Natural killer cell (primary cell): Measurements from ENCODE around the gene RRAD. TPM values are rescaled to one million over a fixed set of nuclear protein-coding genes. Genes with fewer than 3 reads are reported as not detected.
"Not testable (repeated sequence)": the region's sequence is repeated elsewhere in the genome, so short reads cannot be mapped to it uniquely, and the experiment has no call there.

ENCODE experiments used
- ATAC-seq, 3 donors: fragments of 150-1000 bp in 2 of 3; fragments of 200-7000 bp in 1 of 3; cut with Tn5 transposase; 1 replicate in 1 of 3; 2 replicates in 2 of 3; pipeline ENCODE4 v1.10.0; 2021; ENCODE audit warnings: mild to moderate bottlenecking in 2 of 3, moderate library complexity in 2 of 3
- DNase-seq, 2 donors: peaks; one replicate each; pipeline versions ENCODE4 v3.0.0 to v3.0.0-alpha.2; 2013 to 2021; ENCODE audit warnings: mixed read lengths in 1 of 2
- H3K27ac ChIP-seq: one replicate; pipeline ENCODE4 v1.5.1; 2013; ENCODE audit warnings: mild to moderate bottlenecking, low read length
- H3K27me3 ChIP-seq: one replicate; pipeline ENCODE4 v1.6.1; 2013; ENCODE audit warnings: low read length; ENCODE audit not compliant: control insufficient read depth, insufficient read depth
- H3K36me3 ChIP-seq: one replicate; pipeline ENCODE4 v1.6.1; 2013; ENCODE audit warnings: low read length; ENCODE audit not compliant: control insufficient read depth, insufficient read depth
- H3K4me1 ChIP-seq: one replicate; pipeline ENCODE4 v1.6.1; 2013; ENCODE audit warnings: low read length; ENCODE audit not compliant: control insufficient read depth, insufficient read depth
- H3K4me3 ChIP-seq: one replicate; pipeline ENCODE4 v1.5.1; 2013; ENCODE audit warnings: low read length
- H3K9me3 ChIP-seq: one replicate; pipeline ENCODE4 v1.6.1; 2013; ENCODE audit warnings: low read length; ENCODE audit not compliant: control insufficient read depth, insufficient read depth
- H3K27ac Mint-ChIP-seq, 2 donors: one replicate each; pipeline ENCODE4 v1.8.0; 2022; ENCODE audit warnings: mild to moderate bottlenecking in 2 of 2, mixed read lengths in 2 of 2, moderate library complexity in 1 of 2
- H3K27me3 Mint-ChIP-seq, 2 donors: one replicate each; pipeline ENCODE4 v1.8.0; 2022; ENCODE audit warnings: low read depth in 2 of 2, mixed read lengths in 2 of 2
- H3K36me3 Mint-ChIP-seq: one replicate; pipeline ENCODE4 v1.8.0; 2022; ENCODE audit warnings: mixed read lengths
- H3K4me1 Mint-ChIP-seq, 2 donors: one replicate each; pipeline ENCODE4 v1.8.0; 2022; ENCODE audit warnings: mixed read lengths in 2 of 2
- H3K4me3 Mint-ChIP-seq: one replicate; pipeline ENCODE4 v1.8.0; 2022; ENCODE audit warnings: mild to moderate bottlenecking, moderate library complexity, mixed read lengths
- H3K9me3 Mint-ChIP-seq, 2 donors: one replicate each; pipeline ENCODE4 v1.8.0; 2022; ENCODE audit warnings: mixed read lengths in 2 of 2
- CTCF ChIP-seq: fragments of 200-600 bp; IDR thresholded peaks from one replicate; pipeline ENCODE4 v1.8.0; 2022; ENCODE audit warnings: antibody characterized with exemption
- WGBS: methylation state at CpG from one replicate; pipeline ENCODE4 v1.1.7; 2013; ENCODE audit warnings: missing lambda C conversion rate; ENCODE audit not compliant: insufficient coverage; 5-methylcytosine and 5-hydroxymethylcytosine counted together
- intact Hi-C: fragments of 100-400 bp; cut with micrococcal nuclease; formaldehyde crosslinking; loops from one replicate; pipeline ENCODE4 v1.14.2; 2022
- total RNA-seq, 4 donors: library from RNA; stranded (reverse); fragments of 120-200 nt in 1 of 4; gene quantifications; one replicate each; pipeline versions ENCODE4 v1.2.3 to v1.2.4, GENCODE V29; 2013 to 2022

RRAD gene
- total RNA-seq, 3 donors from 2014 or later (not counting 1 experiment from before 2014, with no cell fraction given) = 1.8 to 4.5 (median 2.8) TPM

- Mint-ChIP-seq H3K4me1 (peaks cover under 1 to 23% of the 10 kb centered on the region in 2 donors), H3K9me3 (no peaks in the 10 kb centered on the region), H3K27ac (no peak overlapping the region), H3K36me3 (no peaks in the 10 kb centered on the region), H3K27me3 (no peaks in the 10 kb centered on the region), H3K4me3 (no peak overlapping the region)
- ATAC-seq (no peak), DNase-seq (no peak)
- Histone ChIP-seq H3K27ac (no peak overlapping the region), H3K9me3 (no peaks in the 10 kb centered on the region), H3K4me1 (peaks cover 2% of the 10 kb centered on the region), H3K27me3 (no peaks in the 10 kb centered on the region), H3K36me3 (no peaks in the 10 kb centered on the region), H3K4me3 (no peak overlapping the region)
- 94% methylated on average over 2 of the region's 3 CpGs for WGBS
- no peak for TF ChIP-seq CTCF
- intact Hi-C loops = no loop called here
Observed at GRCh38 chr16:66898207-66898606, 27.1 kb downstream of the RRAD start.

GRCh38 chr16:66896682-66897081 is 28.7 kb downstream of the RRAD start:
- H3K4me1 Mint-ChIP-seq = peaks cover 4 to 27% of the 10 kb centered on the region in 2 donors
- H3K36me3 ChIP-seq, H3K27ac Mint-ChIP-seq, H3K36me3 Mint-ChIP-seq, ATAC-seq, H3K4me1 ChIP-seq, H3K9me3 Mint-ChIP-seq, H3K4me3 ChIP-seq, H3K27ac ChIP-seq, intact Hi-C loops, H3K27me3 ChIP-seq, H3K4me3 Mint-ChIP-seq, DNase-seq, H3K9me3 ChIP-seq, H3K27me3 Mint-ChIP-seq: not testable (repeated sequence)
- WGBS = 90% methylated on average over 5 of the region's 5 CpGs

GRCh38 chr16:66895999-66896398 is 29.3 kb downstream of the RRAD start:
- Mint-ChIP-seq H3K4me3 (no peak overlapping the region), H3K4me1 (peaks cover 4 to 27% of the 10 kb centered on the region in 2 donors), H3K9me3 (no peaks in the 10 kb centered on the region), H3K36me3 (no peaks in the 10 kb centered on the region), H3K27ac (no peak overlapping the region), H3K27me3 (no peaks in the 10 kb centered on the region)
- Histone ChIP-seq H3K4me1 (peaks cover 2% of the 10 kb centered on the region), H3K4me3 (no peak overlapping the region), H3K27me3 (no peaks in the 10 kb centered on the region), H3K9me3 (no peaks in the 10 kb centered on the region), H3K36me3 (peaks cover 4% of the 10 kb centered on the region), H3K27ac (no peak overlapping the region)
- no peak for DNase-seq
- intact Hi-C loops = loop anchor here (1.0 to 2.0 kb wide), 2 partner anchors 33 to 55 kb away; no protein-coding TSS in a partner anchor
- no peak for ATAC-seq
- 88% methylated on average over 3 of the region's 3 CpGs for WGBS
- TF ChIP-seq CTCF = no peak

- no peak for ATAC-seq
- H3K36me3 Mint-ChIP-seq = no peaks in the 10 kb centered on the region
- no peak overlapping the region for H3K27ac Mint-ChIP-seq
- intact Hi-C loops = loop anchor here (1.0 to 2.0 kb wide), 2 partner anchors 33 to 56 kb away; no protein-coding TSS in a partner anchor
- no peaks in the 10 kb centered on the region for H3K9me3 ChIP-seq
- peaks cover 2% of the 10 kb centered on the region for H3K4me1 ChIP-seq
- no peaks in the 10 kb centered on the region for H3K27me3 Mint-ChIP-seq
- WGBS = 87% methylated on average over 5 of the region's 5 CpGs
- peaks cover 4 to 27% of the 10 kb centered on the region in 2 donors for H3K4me1 Mint-ChIP-seq
- H3K9me3 Mint-ChIP-seq = no peaks in the 10 kb centered on the region
- no peak overlapping the region for H3K27ac ChIP-seq
- DNase-seq = no peak
- no peak for TF ChIP-seq CTCF
- H3K4me3 Mint-ChIP-seq = no peak overlapping the region
- no peaks in the 10 kb centered on the region for H3K27me3 ChIP-seq
- no peak overlapping the region for H3K4me3 ChIP-seq
- H3K36me3 ChIP-seq = peaks cover 4% of the 10 kb centered on the region
Observed at GRCh38 chr16:66895689-66895979, 29.7 kb downstream of the RRAD start.
